HG02938 (cell line): ENCODE measurements around the gene VSX2.

Experiments used
- ATAC-seq: cut with Tn5 transposase; IDR thresholded peaks from one replicate; pipeline ENCODE4 v1.9.1; 2021; ENCODE audit warnings: mild to moderate bottlenecking, moderate library complexity; ENCODE audit not compliant: unreplicated experiment

Gene VSX2

DNA sequence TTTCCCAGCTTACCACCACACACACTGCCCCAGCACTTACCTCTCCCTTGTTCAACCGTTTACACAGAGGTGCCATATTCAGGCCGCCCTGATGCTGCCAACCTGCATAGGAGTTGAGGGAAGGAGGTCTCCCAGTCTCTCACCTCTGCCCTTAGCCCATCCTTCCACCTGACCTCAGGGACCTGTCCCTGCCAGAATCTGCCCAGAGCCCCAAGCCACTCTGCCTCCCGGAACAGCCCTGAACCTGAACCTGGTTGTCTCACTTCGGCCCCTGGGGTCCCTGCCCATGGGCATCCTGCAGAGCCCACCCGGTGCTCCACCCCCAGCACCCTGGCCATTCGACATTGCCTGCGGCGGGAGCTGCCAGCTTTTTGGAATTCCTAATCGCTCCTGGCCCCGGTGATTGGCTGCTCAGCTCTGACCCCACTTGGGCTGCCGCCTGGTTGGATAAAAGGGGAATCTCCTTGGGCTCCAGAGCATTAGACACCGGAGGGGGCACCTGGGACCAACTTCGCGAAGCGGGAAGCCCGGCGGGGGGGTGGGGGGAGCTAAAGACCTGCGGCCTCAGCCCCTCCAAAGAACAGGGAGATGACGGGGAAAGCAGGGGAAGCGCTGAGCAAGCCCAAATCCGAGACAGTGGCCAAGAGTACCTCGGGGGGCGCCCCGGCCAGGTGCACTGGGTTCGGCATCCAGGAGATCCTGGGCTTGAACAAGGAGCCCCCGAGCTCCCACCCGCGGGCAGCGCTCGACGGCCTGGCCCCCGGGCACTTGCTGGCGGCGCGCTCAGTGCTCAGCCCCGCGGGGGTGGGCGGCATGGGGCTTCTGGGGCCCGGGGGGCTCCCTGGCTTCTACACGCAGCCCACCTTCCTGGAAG, at the start of gene VSX2:
Gene VSX2 (plus strand): TSS at position 476 of the 874 bp plus-strand sequence. CDS start 113 bp downstream, at position 589.
- ATAC-seq = no peak

DNA sequence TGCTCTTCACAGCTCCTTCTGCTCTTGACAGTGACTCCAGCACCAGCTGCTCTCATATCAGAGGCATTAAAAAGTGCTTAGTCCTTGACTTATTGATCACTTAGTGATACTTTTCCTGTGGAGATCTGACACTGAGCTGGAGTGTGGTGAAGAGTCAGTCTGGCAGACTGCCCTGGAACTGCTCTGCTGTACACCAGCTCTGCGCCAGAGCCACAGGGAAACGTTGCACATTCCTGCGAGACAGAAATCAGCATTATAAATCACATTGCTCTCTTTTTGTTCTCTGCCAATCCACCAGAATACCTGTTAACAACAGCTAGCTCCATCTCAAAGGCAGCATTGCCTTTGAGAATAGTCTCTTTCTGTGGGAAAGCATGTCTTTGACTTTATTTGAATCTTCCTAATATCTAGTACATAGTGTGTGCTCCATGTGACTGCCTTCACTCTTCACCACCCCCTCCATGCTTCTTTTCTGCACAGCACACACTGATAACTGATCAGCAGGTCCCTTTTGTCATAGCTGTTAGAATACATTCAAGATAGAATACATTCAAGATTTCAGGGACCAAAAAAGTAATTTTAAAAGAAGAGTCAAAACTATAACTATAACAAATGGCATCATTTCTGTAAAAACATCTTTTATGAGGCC, 48.2 kb upstream of the VSX2 start:
- ATAC-seq = no peak

DNA sequence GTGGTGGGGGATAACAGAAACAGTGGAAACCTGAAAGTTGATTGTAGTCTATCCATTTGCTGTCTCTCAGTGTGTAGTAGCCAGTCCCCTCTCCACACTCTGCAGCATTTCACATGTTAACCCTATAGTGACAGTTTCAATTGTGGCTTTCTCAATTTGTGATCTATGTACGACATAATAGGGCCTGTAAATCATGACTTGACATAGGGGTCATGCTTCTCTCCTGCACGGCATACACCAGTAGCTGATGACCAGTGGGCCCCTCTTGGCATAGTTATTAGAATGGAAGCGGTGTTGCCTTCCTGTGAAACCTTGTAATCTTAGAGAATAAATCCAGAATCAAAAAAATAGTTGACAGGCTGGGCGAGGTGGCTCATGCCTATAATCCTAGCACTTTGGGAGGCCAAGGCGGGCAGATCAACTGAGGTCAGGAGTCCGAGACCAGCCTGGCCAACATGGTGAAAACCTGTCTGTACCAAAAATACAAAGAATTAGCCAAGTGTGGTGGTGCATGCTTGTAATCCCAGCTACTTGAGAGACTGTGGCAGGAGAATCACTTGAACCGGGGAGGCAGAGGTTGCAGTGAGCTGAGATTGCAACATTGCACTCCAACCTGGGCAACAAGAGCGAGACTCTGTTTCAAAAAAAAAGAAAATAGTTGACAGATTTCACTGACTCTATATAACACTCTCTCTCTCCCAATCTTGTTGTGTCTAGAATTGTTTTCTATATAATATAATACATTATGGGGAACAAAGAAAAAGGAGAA, 44.6 kb upstream of the VSX2 start:
- no peak for ATAC-seq

DNA sequence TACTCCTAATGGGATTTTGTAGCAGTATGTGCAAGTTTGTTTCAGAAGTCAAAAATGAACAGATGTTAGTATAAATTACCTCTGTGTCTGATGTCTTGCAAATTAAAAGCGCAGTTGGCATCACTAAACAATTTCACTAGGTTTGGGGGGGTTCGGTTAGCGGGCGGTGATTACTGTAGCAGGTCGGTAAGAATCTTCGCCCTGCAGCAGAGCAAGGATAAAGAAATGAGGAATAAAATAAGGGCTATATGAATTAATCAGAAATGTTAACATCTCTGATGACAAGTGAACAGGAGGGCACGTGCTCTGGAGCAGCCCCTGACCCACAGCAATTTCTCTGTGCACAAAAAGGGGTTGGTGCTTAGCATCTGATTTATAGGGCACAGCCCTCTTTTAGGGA, 43.6 kb upstream of the VSX2 start:
- ATAC-seq = no peak

DNA sequence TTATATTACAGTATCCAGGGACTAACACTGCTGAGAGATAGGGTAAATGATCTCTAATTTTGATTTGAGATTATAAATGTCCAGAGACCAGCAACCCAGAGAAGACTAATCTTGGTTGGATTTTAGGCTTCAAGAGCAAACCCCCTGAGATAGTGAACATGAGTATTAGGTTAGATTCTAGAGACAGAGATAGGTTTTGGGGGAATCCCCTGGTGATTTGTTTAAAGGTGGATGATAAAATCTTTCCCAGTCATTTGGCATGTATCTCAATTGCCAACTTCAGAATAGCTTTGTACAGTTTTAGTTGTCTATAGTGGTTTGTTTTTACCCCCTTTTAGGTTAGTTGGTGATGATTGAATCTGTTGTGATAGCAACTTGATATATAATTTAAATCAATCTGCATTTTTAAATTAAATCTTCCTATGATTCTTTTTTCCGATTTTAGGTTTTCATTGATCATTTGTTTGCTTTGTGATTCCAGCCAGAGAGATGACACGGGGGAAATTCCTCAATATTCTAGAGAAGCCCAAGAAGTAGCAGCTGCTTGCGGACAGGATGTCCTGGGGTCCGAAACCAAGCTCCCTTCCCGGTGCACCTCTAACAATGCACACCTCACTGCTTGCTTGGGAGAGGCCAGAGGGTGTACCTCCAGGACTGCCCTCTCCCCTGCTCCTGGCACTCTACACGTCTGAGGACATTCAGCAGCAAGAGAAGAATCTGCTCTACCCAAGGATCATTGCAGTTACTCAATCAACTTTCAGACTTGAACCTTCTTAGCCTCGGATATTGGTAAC, 40.6 kb upstream of the VSX2 start:
- ATAC-seq = no peak

DNA sequence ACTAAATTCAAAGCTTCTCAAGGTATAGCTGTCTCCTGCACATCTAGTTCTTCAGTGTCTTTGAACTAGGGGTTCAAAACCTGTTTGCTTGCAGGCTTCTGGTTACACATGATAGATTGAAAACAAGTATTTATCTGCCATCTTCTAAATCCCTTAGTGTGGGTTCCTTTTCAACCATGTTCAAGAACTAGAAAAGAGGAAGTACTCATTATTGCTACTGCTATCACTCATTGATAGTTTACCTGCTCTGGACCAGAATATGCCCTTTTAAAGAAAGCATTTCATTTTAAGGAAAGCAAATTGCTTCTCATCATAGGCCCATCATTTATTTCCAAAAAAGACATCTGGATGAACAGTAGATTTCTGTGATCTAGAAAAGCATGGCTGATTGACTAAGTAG, 37.1 kb upstream of the VSX2 start:
- no peak for ATAC-seq

DNA sequence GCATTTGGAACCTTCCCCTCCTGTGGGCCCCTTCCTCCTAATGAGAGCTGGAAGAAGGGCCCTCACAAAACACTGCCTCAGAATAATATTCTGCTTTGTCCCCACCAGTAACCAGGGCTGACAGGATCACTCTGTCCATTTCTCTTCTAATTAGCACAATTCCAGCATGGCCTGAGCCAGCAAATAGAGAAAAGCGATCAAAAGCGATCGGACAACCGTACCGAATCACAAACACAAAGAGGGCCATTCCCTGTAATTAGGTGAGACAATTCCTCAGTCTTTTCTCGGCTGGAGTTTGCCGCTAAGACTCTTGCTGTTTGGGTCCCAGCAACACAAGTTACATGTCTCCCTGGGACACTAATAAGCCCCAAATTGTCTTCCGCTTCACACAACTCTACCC, 35.6 kb upstream of the VSX2 start:
- no peak for ATAC-seq

DNA sequence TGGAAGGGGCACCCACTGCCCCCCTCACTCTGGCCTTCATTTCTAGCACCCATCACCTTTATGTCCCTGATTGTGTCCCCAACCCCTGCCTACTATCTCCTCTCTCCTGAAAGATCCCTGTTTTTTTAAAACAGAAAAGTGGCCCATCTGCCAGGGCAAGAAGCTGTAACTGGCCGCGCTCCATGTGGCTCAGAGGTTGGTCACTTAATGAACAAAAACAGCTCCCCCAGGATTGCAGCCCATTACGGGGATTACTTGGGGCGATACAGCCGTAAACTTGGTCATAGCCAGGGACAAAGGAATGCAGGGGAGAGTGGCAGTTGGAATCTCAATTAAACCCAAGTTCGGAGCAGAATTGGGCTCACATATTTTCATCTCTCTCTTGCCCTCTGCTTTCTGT, 34.8 kb upstream of the VSX2 start:
- ATAC-seq = no peak

DNA sequence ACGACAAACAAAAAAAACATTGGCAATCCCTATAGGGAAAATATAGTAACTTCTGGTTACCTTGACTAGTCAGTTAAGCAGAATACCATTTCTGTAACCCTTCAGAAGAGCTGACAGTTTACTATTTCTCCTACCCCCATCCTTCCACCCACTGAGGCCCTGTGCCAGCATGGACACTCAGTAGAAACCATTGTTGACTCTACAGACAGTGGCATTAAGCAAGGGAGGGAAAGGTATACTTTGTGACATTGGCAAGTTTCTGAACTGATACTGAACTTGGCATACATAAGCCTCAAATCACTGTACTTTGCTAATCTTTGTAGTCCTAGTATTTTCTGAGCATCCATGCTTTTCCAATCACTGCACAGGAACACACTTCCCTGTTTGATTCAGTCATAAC, 33.4 kb upstream of the VSX2 start:
- ATAC-seq = no peak

DNA sequence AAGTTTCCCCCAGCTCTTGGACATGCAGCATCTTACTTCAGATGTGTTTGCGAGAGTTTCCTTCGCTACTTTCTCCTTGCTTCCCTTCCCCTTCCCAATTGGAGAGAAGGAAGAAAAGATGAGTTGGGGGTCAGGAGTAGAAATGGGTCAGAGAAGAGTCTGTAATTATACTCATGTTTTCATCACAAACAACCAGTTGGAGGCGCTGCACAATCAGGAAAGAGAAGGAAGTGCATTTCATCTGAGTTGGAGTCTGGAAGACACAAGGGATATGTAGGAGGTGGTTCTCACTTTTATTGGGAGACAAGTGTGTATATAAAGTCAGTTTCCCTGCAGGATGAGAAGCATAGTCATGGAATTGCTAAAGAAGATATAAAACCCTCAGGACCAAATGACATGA, 31.3 kb upstream of the VSX2 start:
- ATAC-seq = no peak

DNA sequence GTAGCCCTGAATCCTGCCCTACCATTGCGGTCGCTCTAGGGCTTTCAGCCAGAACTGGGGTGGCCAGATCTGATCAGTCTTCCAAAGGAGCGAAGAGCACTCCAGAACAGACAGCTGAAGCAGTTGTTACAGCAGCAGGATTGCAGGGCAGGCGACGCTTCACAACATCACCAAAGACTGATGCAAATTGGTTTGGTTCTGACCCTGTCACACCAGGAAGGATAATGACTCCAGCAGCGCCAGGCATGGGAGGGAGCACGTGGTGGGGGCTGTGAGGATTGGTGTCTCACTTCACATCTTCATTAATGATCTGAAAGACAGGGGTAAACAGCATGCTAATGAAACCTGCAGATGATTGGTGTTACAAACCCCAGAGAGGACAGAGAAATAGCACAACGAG, 30.6 kb upstream of the VSX2 start:
- no peak for ATAC-seq

DNA sequence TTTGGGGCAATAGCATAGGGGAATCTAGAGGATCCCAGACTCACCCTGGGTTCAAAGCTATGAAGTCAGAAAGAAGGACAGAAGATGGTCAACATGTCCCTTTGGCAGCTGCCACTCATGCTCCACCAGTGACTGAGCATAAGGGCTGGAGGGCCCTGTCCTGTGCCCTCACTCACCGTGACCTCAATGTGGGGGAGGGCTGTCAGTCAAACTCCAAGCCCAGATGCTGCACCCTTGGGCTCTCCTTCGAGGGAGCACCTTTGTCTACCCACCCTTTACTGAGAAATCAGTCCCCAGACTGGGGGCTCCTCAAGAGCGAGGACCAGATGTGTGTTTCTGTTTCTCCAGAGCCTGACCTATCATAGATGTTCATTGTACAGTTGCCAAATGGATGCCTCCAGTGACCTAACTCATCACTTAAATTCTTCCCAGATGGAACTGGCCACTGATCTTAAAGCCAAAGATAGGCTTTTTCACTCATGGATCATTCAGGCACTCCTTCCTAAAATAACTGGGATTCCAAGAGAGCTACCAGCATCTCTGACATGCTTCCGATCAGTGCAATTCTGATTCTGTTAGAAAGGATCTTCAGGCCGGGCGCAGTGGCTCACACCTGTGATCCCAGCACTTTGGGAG, 27.2 kb upstream of the VSX2 start:
- ATAC-seq = no peak

DNA sequence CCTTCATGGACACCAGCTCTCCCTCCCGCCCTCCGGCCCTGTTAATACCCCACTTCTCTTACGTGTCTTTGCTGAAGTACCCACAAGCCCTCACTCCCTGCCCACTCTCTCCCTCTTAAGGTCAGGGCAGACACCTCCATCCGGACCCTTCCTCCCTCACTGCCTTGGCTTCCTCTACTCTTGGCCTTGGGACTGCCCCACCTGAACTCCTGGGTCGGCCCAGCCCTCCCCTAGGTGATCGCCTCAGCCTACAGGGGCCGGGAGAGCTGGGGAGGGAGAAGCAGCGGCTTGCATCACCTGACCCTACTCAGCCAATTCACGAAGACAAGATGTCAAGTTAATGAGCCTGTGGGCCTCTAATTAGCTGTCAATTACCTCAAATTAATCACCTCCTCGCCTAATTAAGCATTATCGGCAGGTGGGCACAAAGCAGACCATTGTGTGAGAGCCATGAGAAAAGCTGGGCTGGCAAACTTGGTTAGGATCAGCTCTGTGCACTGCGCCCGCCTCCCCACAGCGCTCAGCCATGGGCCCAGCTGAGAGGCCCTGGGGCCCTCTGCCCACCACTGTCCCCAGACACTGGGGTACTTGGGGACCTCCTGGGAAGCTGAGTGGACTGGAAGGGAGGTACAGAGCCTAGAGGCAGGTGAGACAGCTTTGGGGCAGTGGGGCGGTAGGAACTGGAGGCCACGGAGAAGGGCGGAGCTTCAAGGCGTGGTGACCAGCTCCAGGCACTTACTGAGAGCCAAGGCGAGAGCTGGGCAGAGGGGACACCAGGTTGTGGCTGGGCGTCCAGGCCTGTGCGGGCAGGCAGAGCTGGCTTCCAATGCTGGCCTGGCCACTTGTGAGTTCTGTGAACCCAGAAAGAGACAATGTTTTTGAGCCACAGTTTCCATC, 25.1 kb upstream of the VSX2 start:
- ATAC-seq = no peak

DNA sequence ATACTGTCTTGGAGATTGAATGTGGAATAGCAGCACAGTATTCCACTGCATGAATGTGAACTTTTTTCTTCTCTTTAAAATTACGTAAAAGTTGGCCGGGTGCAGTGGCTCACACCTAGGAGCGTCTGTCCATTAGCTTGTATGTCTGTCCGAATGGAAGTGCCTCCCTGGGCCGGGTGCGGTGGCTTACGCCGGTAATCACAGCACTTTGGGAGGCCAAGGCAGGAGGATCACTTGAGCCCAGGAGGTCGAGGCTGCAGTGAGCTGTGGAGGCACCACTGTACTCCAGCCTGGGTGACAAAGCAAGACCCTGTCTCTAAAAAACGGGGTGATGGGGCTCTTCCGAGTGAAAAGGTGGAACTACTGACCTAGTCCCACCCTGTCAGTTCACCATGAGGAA, 22.6 kb upstream of the VSX2 start:
- no peak for ATAC-seq

DNA sequence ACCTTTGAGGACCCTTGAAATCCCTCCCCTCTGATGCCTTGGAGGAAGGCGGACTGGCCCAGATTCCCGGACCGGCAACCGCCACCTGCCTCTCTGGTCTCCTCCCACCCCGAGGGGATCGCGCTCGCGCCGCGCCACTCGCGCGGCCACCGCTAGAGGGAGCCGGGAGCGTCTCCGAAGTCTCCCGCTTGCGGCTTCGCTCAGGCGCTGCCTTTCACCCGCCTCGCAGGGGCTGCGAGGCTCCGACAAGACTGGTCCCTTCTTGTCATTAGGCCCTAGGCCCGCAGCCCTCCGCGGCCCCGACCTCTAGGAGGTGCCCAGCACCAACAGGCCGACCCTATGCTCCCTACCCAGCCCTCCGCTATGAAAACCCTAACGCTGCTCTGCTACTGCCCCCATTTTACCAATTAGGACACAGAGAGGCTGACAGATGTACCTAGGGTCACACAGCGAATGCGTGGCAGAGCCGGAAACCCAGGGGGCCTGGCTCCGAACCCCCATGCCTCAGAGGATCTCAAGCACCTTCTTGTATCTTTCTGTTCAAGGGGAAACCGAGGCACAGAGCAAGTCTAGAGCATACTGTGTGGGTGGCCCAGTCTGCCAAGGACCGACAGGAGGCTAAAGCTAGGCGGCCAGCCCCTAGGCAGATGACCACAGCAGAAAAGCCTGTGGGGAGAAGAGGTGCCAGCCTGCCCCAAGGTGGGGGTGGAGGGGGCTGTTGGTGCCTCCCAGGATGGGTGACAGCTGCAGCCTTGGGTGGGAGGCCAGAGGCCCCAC, 21.4 kb upstream of the VSX2 start:
- ATAC-seq = no peak

DNA sequence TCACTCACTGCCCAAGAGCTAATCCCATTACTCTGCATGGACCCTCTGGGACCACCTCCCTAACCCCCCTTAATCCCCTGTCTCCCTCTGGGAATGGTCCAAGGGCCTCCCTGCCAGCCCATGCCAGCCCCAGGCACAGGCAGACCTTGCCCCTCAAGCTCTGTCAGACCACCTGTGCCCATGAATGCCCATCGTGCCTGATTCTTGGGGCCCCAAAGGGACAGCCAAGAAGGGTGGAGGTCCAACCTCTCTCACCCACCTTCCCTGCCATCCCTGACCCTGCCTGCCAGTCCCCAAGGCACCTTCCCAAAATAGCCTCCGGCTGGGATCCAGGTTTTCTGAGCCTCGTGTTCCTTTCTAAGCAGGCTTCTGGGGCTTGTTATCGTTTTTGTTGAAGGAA, 20.8 kb upstream of the VSX2 start:
- no peak for ATAC-seq

DNA sequence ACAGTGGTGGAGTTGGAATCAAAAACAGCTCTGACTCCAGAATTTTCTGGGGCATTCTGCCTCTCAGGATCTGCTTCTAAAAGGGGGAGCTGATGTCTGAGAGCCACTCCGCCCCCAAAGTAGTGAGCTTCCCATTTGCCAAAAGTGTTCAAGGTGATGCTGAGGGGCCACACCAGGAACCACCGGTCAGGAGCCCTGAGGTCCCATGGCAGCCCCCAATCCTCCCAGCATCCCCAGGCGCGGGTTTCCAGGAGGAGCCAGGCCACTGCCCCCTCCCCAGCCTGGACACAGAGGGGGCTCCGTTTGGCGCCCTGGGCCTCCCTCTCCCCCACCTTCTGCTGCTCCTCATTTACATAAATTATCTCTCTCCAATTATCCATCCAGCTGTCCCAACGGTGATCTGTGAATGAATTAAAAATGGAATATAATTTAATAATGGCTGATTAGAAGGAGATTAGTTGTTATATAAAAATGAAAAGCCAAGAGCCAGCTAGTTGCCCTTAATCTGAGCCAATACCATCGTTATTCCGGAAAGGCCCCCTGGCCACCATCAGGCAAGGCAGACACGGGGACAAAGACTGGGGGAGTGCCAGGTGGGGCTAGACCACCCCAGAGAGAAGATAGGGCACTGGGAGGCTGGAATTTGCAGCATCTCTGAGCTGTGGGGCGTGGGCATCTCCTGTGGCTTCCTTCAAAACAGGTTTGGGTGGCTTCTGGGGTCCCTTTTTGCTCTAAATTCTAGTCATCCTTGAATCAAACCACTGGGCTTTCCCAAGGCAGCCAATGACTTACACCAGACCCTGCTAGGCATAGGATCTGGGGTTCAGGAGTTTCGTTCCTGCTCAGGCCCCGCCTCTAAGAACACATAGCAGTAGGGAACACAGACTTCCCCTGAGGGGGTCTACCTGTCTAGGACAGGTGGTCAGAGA, 19.7 kb upstream of the VSX2 start:
- no peak for ATAC-seq

DNA sequence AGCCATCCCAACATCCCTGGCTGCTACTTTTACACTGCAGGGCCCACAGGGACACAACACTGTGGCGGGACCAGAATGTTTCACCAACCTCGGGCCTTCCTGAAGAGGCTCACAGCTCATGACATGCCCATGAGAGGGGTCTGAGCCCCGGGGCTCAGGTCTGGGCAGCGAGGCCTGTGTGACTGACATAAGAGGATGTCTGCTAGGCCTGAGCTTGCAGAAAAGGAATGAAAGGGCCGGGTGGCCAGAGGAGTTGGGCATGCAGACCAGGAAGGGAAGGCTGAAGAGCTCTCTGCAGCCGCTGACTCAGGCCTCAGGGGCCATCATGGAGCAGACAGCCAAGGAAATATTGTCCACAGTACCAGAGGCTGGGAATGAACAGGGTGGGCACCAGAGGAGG, 18.3 kb upstream of the VSX2 start:
- no peak for ATAC-seq
